GM21390 (cell line): ENCODE measurements around the gene DHCR7.

ENCODE experiments used
- ATAC-seq: cut with Tn5 transposase; IDR thresholded peaks from one replicate; pipeline ENCODE4 v1.9.1; 2021; ENCODE audit not compliant: unreplicated experiment

Gene DHCR7

DNA sequence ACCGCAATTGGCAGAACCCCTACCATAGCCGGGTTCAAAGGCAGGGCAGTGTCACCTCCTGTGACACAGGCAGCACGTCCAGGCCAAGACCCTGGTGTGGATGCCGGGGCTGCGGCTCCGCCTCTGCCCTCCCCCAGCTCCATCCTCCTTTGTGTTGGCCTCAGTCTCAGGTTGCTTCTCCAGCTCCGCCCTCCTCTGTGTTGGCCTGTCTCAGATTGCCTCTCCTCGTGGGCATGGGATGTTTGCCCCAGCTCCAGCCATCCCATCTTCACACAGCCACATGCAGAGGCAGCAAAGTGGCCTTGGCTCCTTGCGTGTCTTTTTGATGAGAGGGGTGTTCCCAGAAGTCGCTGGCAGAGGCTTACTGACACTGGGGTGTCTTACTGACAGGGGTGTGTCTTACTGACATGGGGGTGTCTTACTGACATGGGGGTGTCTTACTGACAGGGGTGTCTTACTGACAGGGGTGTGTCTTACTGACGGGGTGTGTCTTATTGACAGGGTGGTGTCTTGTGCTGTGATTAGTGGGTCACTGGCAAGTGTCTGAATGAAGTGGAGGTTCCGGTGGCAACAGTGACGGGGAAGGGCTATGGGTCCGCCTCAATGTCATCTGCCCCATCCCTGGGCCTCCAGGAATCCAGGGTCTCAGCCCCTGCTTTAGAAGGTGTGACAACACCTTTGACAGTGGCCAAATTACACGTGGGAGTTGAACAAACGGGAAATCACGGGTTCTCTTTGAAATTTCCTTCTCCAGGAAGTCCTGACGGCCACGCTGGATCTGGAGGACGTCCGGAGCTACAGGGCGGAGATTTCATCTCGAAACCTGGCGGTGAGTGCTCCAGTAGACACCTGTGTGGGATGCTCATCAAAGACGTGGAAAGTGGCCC is 29.7 kb upstream of the DHCR7 start:
- ATAC-seq: no peak

DNA sequence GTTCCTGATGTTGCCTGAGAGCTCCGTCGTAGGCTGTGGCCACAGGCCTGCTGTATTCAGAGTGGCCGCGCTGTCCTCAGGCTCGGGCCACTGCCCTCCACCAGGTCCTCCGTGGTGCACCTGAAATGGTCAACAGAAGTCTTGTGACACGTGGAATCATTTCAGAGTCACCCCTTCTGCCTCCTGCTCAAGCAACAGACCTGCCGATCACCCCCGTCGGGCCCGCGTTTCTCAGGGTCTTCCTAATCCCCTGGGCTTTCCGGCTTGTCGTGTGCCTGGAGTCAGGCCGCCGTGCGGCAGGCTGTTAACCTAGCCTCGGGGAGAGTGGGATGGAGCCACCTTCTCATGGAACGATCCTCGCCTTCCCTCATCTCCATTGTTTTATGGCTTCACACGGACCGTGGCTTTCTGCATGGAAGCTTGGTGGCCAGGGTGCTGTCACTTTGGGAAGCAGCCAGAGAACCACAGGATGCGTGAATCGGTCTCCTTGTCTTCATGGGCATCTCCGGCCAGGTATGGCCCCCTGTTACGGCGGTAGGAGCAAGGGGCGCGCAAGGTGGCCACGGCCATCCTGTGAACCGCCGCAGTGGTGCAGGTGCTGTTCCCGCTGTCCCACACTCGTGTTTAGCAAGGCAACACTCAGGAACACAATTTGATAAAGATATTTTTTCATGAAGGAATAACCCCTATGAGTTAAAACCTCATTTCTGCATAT is 28.9 kb upstream of the DHCR7 start:
- no peak for ATAC-seq

DNA sequence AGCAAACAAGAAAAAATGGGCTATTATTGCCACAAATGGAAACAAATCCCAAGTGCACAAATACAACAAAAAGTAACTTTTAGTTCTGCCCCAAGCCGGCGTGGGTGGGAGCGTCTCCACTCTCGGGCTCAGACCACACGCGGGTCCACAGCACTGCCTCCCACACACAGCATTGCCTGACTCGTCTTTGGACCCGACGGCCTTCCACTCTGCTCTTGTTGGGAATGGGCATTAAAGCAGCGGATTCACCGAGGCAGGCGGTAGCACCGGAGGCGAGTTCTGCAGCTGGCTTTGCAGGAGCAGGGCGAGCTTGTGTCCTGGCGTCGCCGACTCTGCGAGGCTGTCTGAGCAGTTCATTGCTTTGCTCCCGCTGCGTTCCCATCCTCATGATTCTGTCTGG is 27.8 kb upstream of the DHCR7 start:
- no peak for ATAC-seq

DNA sequence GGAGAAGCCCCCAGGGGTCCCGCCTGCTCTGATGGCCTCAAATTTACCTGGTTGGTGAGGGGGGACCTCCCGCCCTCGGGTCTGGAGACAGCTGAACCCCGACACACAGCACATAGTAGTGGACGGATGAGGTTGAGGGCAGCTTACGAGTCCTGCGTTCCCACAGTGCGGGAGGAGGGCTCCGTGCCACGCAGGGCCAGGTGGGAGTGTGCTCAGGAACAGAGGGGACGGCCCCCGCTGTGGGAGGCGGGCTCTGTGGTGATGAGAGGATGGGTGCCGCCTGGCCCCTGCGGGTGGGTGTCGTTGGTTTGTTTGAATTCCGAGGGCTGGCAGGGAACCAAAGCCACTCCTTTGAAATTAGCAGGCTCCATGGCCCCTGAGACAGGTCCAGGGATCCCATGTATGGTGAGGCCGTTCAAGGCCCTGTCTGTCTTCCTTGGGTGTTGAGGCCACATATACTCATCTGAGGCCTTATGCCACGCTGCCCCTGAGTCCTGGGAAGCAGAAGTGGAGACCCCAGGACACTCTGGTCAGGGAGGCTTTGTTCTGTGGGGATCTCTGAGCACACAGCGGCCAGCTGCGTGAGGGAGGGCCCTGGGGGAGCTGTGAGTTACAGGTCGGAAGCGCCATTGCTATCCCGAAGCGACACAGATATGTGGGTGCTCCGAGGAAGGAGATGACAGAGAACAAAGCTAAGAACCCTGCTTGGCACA is 26.7 kb upstream of the DHCR7 start:
- ATAC-seq: no peak

DNA sequence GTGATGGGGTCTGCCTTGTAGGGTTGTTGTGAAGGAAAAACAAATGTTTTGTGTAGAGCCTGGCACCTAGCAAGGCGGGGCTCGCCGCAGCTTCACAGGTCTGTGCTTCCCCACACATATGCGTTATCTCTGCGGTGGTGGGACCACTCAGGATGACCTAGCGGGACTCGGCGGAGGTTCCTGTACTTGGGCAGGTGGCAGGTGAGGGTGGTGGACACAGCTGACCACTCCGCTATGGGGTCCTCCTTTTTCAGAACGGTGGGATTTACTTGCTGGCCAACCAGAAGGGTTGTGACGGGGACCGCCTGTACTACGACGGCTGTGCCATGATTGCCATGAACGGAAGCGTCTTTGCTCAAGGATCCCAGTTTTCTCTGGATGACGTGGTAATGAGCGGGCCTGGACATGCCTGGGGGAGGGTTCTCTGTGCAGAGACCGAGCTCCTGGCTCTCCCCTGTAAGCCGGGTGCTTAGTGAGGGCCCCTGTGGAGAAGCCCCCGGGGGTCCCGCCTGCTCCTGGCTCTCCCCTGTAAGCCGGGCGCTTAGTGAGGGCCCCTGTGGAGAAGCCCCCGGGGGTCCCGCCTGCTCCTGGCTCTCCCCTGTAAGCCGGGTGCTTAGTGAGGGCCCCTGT is 26.1 kb upstream of the DHCR7 start:
- no peak for ATAC-seq

DNA sequence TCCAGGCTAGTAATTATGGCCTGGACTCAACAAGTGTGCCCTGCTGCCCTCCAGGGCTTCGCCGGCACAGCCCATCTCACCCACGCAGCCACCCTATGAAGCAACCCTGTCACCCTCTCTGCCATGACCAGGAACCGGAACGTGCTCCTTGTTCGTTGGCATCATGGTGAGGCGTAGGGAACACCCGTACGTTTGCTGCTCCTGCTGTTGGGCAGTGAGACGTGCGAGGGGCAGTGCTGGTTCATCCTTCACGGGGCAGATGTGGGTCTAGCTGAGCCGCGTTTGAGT is 25.5 kb upstream of the DHCR7 start:
- no peak for ATAC-seq

DNA sequence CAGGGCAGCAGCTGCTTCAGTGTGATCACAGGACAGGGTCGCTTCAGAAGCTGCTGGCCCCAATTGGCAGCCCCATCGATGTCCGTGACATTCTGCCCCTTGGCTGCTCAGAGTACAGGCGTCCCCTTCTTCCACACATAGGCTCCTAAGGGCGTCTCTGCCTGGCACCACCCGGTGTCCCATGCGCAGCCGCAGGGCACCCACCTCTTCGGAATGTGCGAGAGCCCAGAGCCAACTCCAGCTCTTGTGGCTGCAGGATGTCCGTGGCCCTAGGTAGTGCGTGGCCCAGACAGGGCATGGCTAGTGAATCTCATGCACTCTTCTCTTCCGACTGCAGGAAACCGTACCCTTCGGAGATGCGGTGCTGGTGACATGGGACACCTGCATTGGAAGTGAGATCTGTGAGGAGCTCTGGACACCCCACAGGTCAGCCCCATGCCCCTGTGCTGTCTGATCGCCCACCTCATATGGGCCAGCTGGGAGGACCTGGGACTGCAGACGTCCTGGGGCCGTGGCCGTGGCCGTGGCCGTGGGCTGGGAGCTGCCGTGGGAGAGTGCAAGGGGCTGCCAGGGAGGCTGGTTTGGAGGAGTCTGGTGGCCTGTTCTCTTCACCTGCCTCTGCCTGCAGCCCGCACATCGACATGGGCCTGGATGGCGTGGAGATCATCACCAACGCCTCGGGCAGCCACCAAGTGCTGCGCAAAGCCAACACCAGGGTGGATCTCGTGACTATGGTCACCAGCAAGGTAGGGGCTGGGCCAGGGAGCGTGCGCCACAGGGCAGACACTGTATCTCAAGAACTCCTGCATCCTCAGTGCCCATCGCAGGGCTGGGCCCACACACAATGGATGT is 25.0 kb upstream of the DHCR7 start:
- ATAC-seq: no peak

DNA sequence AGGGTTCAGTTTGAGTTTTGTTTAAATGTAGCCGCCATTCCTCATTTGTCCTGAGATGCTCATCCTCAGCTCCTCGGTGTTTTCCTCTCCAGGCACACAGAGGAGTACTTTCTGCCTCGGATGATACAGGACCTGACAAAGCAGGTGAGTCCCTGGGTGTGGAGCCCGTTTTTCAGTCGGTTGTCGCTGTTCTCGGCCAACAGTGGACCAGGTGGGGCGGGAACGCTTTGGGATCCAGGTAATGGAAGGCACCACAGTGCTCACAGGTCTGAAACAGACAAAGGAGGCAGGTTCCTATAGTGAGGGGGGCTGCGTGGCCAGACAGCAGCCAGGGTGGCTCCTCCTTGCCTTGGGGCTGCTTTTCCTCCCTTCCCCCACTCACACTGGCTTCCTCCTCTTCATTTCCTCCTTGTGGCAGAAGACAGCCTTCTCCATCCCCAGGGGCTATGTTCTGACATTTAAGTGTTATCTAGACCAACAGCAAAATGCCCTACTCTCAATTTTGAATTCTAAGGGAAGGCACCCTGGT is 24.2 kb upstream of the DHCR7 start:
- no peak for ATAC-seq

DNA sequence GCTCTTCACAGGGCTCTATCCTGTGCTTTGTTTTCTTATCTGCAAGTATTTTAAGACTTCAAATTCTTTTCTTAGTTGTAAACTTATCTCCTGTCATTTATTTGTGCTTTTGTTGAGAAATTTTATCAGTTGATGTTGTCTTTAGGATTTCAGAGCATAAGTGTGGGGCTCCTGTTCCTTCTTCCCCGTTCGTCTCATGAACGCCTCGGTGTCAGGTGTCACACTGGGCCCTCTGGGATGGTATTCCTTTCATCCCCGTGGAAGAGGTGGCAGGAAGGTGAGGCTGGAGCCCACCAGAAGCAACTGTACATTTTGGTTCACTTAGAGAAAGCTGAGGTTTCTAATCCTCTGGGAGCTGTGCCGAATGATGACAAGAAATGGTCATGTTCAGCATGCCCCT is 22.8 kb upstream of the DHCR7 start:
- ATAC-seq: no peak

DNA sequence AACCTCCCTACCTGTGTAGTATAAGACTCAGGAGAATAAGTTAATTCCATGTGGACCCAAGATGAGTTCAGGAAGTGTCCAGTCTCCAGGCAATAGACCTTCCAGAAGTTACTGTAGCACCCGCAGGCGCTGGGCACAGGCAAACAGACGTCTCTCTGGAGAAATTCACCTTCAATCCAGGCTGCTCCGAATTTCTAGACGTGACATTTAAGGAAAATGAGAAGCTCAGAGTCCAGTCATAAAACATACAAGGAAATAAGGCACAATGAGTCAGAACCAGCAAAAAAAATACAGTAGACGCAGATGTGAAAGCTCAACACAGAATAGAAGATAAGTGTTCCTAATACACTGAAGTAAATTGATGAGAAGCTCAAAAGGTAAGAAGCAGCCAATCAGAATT is 19.0 kb upstream of the DHCR7 start:
- ATAC-seq: no peak

DNA sequence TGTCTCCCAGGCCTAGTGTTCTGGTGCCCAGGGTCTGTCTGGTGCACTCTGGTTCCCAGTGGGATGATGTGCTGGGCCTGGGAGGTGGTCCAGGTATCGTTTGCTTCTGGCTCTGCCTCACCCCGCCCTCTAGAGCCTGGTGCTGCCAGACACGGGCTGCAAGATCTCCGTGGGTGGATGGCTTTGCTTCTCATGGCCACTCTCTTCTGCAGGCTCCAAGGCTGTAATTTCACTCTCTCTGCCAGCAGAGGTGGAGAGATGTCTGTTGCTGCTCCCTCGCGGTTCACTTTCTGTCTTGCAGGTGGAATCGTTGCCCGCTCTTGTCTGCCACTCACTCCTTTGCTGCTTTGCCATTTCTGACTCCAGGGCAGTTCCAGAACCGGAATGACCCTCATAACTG is 18.2 kb upstream of the DHCR7 start:
- no peak for ATAC-seq

DNA sequence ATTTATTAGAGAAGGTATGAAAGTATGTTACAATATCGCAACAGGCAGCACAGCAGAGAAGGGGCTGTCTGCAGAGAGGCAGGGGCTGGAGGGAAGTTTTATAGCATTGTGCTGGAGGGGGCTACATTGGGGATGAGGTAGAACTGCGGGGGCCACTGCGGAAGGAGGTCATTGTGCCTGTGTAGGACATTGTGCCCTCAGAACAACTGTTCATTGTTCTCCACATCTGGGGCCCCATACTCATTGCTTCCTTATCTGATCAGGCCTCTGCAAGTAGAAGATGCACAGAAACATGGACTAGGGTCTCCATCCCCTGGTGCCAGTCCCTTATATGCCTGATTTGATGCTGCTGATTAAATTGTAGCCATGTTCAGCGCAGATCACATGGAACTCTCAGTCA is 16.9 kb upstream of the DHCR7 start:
- ATAC-seq: no peak

DNA sequence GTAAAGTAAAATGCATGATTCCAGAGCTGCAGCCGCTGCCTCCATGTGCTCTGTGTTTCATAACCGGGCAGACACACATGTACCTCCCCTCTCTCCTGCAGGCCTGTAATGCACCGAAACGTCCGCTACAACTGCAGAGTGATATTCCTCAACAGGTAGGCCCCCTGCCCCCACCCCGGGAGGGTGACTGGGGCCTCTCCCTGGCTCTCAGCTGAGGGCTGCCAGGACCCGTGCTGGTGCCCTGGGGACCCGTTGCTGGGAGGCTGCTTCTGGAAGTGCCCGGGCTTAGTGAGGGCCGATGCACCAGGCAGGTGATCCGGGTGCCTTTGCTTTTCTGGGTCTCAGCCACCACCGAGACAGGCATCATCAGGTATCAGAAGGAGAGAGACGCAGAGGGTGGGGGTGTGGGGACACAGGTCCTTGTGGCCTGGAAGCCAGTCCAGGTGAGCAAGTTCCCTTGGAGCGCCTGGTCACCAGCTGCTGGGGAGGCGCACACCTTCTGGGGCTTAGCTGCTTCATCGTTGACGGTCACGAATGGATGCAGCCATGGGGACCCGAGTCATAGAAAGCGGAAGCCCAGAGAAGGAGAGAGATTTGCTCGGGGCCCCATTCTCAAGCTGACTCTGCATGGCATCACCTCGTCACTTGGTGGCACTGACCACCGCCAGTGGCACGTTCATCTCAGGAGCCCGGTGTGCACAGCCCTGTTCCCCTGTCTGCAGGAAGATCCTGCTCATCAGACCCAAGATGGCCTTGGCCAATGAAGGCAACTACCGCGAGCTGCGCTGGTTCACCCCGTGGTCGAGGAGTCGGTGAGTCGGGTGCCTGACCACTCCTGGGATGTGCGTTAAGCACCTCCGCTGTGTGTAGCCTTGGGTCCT is 15.4 kb upstream of the DHCR7 start:
- no peak for ATAC-seq

DNA sequence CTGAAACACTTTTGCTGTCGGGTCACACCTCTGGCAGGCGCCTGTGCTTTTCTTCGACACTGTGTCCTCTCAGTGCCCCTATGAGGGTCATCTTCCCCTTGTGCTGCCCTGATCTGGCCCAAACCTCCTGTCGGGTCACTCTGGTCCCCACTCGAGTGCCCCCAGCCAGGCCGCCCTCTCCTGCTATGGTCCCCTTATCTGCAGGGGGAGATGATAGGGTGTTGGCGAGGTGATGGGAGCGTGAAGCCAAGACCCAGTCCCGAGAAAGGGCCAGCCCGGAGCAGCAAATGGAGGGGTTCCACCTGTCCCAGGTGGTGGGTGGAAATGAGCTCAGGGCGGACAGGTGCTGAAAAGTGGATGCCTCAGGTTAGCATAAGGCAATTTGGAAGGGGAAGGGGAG is 14.5 kb upstream of the DHCR7 start:
- no peak for ATAC-seq

DNA sequence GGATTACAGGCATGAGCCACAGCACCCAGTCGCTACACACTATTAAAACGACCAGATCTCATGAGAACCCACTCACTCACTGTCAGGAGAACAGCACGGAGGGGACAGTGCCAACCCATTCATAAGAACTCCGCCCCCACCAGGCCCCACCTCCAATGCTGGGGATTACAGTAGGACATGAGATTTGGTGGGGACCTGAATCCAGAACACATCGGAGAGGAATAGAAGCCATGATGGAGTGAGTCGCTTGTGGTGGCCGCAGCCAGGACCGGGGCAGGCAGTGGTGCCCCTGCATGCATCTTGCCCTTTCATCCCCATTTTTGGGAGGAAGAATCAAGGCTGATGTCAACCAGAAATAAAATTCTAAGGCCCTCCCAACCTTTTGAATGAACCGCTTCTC is 13.5 kb upstream of the DHCR7 start:
- no peak for ATAC-seq

DNA sequence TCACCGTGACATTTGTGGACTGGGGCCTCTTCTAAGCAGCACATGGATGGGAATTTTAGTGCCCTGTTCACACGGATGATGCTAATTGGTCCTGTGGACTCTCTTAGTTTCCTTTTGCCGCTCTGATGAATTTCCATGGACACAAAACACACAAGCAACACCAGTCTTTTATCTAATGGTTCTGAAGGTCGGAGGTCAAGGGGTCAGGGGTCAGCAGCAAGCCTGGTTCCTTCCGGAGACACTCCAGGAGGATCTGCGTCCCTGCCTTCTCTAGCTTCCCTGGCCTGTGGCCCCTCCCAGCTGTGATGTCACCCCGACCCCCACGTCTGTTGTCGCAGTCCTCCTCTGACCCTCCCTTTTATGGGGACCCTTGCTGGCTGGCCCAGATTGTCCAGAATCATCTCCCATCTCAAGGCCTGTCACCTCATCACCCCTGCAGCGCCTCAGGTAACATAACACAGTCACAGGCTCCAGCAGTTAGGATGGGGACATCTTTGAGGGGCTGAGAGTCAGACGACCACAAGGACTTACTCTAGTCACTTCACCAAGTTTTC is 11.7 kb upstream of the DHCR7 start:
- no peak for ATAC-seq

DNA sequence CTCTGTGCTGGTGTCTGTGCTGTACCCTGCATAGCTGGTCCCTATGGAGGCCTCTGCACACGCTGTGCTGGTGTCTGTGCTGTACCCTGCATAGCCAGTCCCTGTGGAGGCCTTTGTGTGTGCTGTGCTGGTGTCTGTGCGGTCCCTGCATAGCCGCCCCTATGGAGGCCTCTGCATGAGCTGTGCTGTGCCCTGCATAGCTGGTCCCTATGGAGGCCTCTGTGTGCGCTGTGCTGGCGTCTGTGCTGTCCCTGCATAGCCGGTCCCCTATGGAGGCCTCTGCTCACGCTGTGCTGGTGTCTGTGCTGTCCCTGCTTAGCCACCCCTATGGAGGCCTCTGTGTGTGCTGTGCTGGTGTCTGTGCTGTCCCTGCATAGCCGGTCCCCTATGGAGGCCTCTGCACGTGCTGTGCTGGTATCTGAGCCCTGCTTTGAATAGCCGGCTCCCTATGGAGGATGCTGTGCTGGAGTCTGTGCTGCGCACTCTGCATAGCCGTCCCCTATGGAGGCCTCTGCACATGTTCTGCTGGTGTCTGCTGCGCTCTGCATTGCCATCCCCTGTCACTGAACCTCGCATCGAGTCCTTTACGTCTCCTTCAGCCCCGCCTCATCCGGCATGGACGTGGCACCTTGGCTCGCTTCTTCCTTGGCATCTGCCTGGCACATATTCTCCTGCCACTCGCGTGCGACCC is 11.0 kb upstream of the DHCR7 start:
- no peak for ATAC-seq
